Mucosa of rectum (tissue), 2 donors: Measurements from ENCODE around the gene CCDC197.

Source experiments
- H3K27ac ChIP-seq, 2 donors: one replicate each; pipeline ENCODE4 v1.7.0; 2013; ENCODE audit warnings: inconsistent platforms in 2 of 2, low read depth in 2 of 2, low read length in 2 of 2
- H3K27me3 ChIP-seq, 2 donors: one replicate each; pipeline ENCODE4 v1.7.0; 2013; ENCODE audit warnings: low read length in 2 of 2; ENCODE audit not compliant: control insufficient read depth in 2 of 2, insufficient read depth in 2 of 2
- H3K36me3 ChIP-seq, 2 donors: one replicate each; pipeline ENCODE4 v1.7.0; 2013; ENCODE audit warnings: low read length in 2 of 2; ENCODE audit not compliant: control insufficient read depth in 2 of 2, insufficient read depth in 2 of 2
- H3K4me1 ChIP-seq, 2 donors: one replicate each; pipeline ENCODE4 v1.7.0; 2013; ENCODE audit warnings: low read length in 2 of 2, mild to moderate bottlenecking in 1 of 2; ENCODE audit not compliant: control insufficient read depth in 2 of 2, insufficient read depth in 2 of 2
- H3K4me3 ChIP-seq, 2 donors: one replicate each; pipeline ENCODE4 v1.7.0; 2013; ENCODE audit warnings: low read length in 2 of 2
- H3K9ac ChIP-seq, 2 donors: one replicate each; pipeline ENCODE4 v1.7.0; 2013; ENCODE audit warnings: low read length in 2 of 2, low read depth in 1 of 2, mild to moderate bottlenecking in 1 of 2
- H3K9me3 ChIP-seq, 2 donors: one replicate each; pipeline ENCODE4 v1.7.0; 2013; ENCODE audit warnings: low read length in 2 of 2; ENCODE audit not compliant: control insufficient read depth in 2 of 2
- donor health status: healthy.
- donor health status: Normal muscosa, but diverticular disease.

The CCDC197 gene

GRCh38 chr14:93998871-93999403 is 1.8 kb downstream of the CCDC197 start:
- no peak overlapping the region for H3K9ac ChIP-seq
- no peaks in the 10 kb centered on the region for H3K27me3 ChIP-seq
- H3K9me3 ChIP-seq, result no peaks in the 10 kb centered on the region
- H3K27ac ChIP-seq, result no peak overlapping the region
- H3K4me3 ChIP-seq, result no peak overlapping the region
- H3K4me1 ChIP-seq, result peaks cover 4 to 8% of the 10 kb centered on the region in 2 donors
- no peaks in the 10 kb centered on the region for H3K36me3 ChIP-seq

DNA sequence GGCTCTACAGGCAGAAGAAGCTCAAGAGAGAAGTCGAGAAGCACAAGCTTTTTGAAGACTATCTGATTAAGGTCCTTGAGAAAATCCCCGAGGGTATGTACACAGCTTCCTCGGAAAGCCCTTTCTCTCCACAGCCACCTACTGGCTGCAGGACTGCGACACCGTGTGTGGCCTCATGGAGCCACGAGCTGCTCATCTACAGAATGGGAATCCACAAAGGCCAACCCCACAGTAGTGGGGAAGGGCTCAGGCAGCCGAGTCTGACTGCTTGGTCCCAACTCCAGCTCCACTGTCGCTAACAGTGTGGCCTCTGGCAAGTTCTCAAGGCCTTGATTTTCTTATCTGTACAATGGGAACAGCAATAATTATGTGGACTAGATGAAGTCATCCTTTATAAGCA is 2.5 kb downstream of the CCDC197 start:
- Histone ChIP-seq H3K4me3 (no peak overlapping the region), H3K4me1 (peaks cover 4 to 8% of the 10 kb centered on the region in 2 donors)

DNA sequence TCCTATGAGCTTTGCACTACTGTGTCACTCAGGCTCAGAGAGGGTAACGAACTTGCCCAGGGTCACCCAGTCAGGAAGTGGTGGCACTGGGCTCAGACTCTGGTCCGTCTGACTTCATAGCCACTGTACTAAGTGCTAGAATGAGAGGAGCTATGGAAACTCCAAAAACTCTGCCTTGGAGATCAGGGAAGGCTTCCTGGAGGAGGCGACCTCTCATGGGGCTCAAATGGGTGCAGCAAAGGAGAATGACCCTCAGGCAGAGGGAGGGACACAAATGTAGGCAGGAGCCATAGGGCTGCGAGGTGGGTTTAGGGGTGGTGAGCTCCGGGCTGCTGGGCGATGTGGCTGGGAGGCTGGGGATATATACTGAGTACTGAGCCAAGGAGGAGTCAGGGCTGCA is 3.2 kb downstream of the CCDC197 start:
- Histone ChIP-seq H3K9me3 (no peaks in the 10 kb centered on the region), H3K36me3 (no peaks in the 10 kb centered on the region), H3K4me3 (no peak overlapping the region), H3K9ac (no peak overlapping the region), H3K27ac (no peak overlapping the region), H3K27me3 (no peaks in the 10 kb centered on the region), H3K4me1 (peaks cover 4 to 8% of the 10 kb centered on the region in 2 donors)

More for the DNA sequence above, 2.5 kb downstream of the CCDC197 start:
- Histone ChIP-seq H3K36me3 (no peaks in the 10 kb centered on the region), H3K27me3 (no peaks in the 10 kb centered on the region), H3K9ac (no peak overlapping the region), H3K27ac (no peak overlapping the region), H3K9me3 (no peaks in the 10 kb centered on the region)

GRCh38 chr14:94001016-94001415 is 3.9 kb downstream of the CCDC197 start:
- no peaks in the 10 kb centered on the region for H3K9me3 ChIP-seq
- H3K4me3 ChIP-seq, result no peak overlapping the region
- no peaks in the 10 kb centered on the region for H3K36me3 ChIP-seq
- H3K27ac ChIP-seq, result no peak overlapping the region
- H3K4me1 ChIP-seq, result peaks cover 4 to 8% of the 10 kb centered on the region in 2 donors
- H3K27me3 ChIP-seq, result no peaks in the 10 kb centered on the region
- no peak overlapping the region for H3K9ac ChIP-seq

GRCh38 chr14:94001501-94002396 is 4.6 kb downstream of the CCDC197 start:
- Histone ChIP-seq H3K9ac (no peak overlapping the region), H3K27ac (no peak overlapping the region), H3K36me3 (no peaks in the 10 kb centered on the region), H3K9me3 (no peaks in the 10 kb centered on the region), H3K4me3 (no peak overlapping the region), H3K27me3 (no peaks in the 10 kb centered on the region), H3K4me1 (peaks cover 4 to 8% of the 10 kb centered on the region in 2 donors)

DNA sequence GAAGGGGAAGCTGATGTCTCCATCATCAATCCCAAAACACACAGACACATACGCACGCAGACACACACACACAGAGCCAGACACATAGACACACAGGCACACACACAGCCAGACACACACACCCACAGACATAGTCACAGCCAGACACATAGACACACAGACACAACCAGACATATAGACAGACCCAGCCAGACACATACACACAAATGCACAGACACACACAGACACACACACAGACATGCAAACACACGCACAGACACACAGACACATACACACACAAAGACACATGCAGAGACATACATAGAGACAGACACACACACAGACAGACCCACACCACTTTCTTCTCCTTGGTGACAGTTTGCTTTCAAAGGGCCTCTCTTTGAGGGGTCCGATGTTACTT is 6.3 kb downstream of the CCDC197 start:
- Histone ChIP-seq H3K4me1 (peaks cover 4 to 8% of the 10 kb centered on the region in 2 donors), H3K4me3 (no peak overlapping the region), H3K9ac (no peak overlapping the region), H3K27ac (no peak overlapping the region), H3K9me3 (no peaks in the 10 kb centered on the region), H3K27me3 (no peaks in the 10 kb centered on the region), H3K36me3 (no peaks in the 10 kb centered on the region)

DNA sequence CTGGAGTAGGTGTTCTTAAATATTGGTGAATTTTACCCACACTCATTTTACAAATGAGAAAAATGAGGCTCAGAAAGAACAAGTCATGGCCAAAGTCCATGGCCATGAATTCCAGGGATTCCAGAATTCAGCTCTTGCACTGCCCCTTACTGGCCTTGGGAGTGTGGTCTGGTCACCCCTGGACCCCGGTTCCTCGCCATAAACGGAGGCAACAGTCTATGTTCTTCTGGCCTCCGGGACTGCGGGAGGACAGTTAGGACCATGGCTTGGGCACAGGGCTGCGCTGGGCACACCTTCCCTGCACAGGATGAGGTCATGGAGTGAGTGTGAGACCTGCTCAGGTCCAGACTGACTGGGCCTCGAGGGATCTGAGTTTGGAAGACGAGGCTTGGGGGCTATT is 6.9 kb downstream of the CCDC197 start:
- no peaks in the 10 kb centered on the region for H3K9me3 ChIP-seq
- H3K9ac ChIP-seq, result no peak overlapping the region

GRCh38 chr14:94005324-94006073 is 8.4 kb downstream of the CCDC197 start:
- Histone ChIP-seq H3K4me3 (no peak overlapping the region), H3K9ac (no peak overlapping the region), H3K4me1 (peaks cover 4 to 8% of the 10 kb centered on the region in 2 donors), H3K9me3 (no peaks in the 10 kb centered on the region), H3K27ac (no peak overlapping the region), H3K36me3 (no peaks in the 10 kb centered on the region), H3K27me3 (no peaks in the 10 kb centered on the region)

More for the DNA sequence above, 6.9 kb downstream of the CCDC197 start:
- no peaks in the 10 kb centered on the region for H3K36me3 ChIP-seq
- no peak overlapping the region for H3K4me3 ChIP-seq
- H3K27me3 ChIP-seq, result no peaks in the 10 kb centered on the region
- no peak overlapping the region for H3K27ac ChIP-seq
- peaks cover 4 to 8% of the 10 kb centered on the region in 2 donors for H3K4me1 ChIP-seq

DNA sequence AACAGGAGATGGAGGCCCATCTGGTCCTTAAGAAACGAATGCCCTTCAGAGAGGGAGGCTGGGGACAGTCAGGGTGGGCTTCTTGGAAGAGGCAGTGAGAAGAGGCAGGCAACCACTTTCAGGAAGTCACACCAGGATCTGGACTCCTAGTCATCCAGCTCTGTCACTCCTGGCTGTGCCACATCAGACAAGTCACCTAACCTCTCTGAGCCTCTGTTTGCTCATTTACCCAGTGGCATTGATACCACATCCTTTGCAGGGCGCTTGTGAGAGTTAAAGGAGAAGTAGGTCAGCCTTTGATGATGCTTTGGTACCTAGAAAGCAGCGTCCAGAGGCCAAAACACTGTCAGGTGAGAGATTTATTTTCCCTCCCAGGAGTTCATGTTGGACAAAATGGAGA is 11.1 kb downstream of the CCDC197 start:
- peaks cover 0 to 7% of the 10 kb centered on the region in 2 donors for H3K27me3 ChIP-seq
- no peak overlapping the region for H3K4me3 ChIP-seq
- no peak overlapping the region for H3K9ac ChIP-seq
- H3K36me3 ChIP-seq, result no peaks in the 10 kb centered on the region
- no peaks in the 10 kb centered on the region for H3K9me3 ChIP-seq
- H3K4me1 ChIP-seq, result peaks cover 0 to 4% of the 10 kb centered on the region in 2 donors
- H3K27ac ChIP-seq, result no peak overlapping the region

DNA sequence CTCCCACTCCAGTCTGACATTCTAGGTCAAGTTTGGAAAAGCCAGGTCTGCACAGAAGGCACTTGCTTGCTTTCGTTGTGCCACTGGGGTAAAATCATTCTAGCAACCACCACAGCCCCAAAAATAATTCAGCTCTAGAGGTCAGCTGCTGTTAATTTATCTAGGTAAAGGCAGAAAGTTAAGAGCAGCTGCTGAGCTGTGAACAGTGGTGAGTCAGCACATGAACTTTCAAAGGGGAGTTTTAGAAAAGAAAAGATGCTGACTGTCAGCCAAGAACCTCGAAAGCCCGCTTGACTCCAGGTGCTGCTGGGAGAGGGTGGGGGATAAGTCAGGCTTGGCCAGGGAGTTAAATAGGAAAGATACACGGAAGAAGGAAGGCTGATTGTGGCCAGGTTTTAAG is 12.7 kb downstream of the CCDC197 start:
- Histone ChIP-seq H3K4me1 (peaks cover 0 to 4% of the 10 kb centered on the region in 2 donors), H3K36me3 (no peaks in the 10 kb centered on the region), H3K27me3 (peaks cover 0 to 7% of the 10 kb centered on the region in 2 donors), H3K9ac (no peak overlapping the region), H3K27ac (no peak overlapping the region), H3K4me3 (no peak overlapping the region), H3K9me3 (no peaks in the 10 kb centered on the region)
